ENCODE results near the gene SPATA3. TPM values are rescaled to one million over a fixed set of nuclear protein-coding genes. Genes with fewer than 3 reads are reported as not detected.

SPATA3 gene
- not detected in 2 replicates for polyA plus RNA-seq (2011; rRNA removed)
- not detected in 2 replicates for polyA minus RNA-seq (2011; rRNA and poly(A)+ RNA removed)

DNA sequence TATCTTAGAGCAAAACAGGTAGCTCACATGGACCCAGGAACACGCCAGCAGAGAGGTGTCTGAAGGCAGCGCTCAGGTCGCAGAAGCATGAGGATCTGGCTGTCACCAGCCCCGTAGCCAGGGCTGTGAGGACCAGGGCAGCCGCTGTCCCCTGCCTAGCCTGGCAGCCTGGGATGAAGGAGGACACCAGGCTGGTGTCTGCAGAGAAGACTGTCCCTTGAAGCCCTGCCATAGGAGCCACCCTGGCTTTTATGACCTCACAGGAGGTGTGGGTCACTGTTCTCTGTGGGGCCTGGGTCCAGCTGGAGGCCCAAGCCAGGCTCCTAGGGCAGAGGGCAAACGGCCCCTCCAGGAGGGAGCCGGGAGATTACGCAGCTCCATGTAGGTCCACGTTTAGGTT is at the start of gene SPATA3:
SPATA3 (plus strand) TSS at position 301 of the 400 bp plus-strand sequence. CDS start 113 bp downstream, outside the sequence.
- ChIA-PET POLR2A (no interaction called here), CTCF (interaction anchor here (0.5 to 2.1 kb wide), 5 partner anchors 8 to 171 kb away, joined by 3 to 9 read pairs (median 6); no protein-coding TSS in a partner anchor)
- no peak for DNase-seq (ENCODE audit: low read depth, low spot score)
- no peaks in the 10 kb centered on the region; the same call in 1 of the 2 replicates for H3K9me3 ChIP-seq (ENCODE audit: control insufficient read depth, insufficient read depth, low read length)
- H3K4me3 ChIP-seq (ENCODE audit: low read depth, low read length): no peak within 1 kb of the TSS
- TF ChIP-seq, protein P1, sequence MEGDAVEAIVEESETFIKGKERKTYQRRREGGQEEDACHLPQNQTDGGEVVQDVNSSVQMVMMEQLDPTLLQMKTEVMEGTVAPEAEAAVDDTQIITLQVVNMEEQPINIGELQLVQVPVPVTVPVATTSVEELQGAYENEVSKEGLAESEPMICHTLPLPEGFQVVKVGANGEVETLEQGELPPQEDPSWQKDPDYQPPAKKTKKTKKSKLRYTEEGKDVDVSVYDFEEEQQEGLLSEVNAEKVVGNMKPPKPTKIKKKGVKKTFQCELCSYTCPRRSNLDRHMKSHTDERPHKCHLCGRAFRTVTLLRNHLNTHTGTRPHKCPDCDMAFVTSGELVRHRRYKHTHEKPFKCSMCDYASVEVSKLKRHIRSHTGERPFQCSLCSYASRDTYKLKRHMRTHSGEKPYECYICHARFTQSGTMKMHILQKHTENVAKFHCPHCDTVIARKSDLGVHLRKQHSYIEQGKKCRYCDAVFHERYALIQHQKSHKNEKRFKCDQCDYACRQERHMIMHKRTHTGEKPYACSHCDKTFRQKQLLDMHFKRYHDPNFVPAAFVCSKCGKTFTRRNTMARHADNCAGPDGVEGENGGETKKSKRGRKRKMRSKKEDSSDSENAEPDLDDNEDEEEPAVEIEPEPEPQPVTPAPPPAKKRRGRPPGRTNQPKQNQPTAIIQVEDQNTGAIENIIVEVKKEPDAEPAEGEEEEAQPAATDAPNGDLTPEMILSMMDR (IDR thresholded peaks at IDR 0.05; ENCODE audit: low read depth, low read length): no peak
- no peak within 1 kb of the TSS for H3K27ac ChIP-seq (ENCODE audit: low read depth, low read length)
- peaks cover 48% of the 10 kb centered on the region for H3K27me3 ChIP-seq (ENCODE audit: control insufficient read depth, insufficient read depth, low read length)

DNA sequence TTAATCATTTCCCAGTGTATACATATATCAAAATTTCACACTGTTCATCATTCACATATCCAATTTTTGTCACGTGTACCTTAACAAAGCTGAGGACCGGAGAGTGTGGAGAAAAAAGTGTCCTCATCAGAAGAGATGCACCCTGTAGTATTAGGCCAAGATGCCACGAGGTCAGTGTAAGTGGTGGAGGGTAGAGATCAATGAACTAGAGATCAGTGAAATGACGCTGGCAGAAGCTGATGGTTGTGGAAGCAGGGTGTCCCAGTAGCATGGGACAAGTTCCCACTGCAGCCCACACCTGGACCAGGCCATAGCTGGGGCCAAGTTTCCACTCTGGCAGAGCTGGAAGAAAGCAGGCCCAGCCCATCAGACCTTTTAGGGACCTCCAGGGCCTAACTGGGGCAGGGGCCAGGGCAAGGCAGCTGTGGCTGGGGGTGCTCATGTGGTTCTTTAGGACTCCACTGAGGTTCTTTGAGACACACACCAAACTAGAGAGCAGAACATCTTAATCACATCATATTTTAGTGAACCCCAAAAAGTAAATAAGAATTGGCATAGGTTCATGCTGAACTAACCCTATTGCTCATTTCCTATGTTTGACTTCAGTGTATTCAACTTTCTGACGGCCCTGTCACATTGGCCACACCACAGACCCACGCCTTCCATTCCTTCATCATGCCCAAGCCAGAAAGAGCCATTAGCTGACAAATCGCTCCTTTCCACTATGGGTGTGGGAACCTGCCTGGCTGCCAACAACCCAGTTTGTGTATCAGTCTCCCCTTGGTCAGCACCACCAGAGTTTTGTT is 49.3 kb upstream of the SPATA3 start:
- peaks cover 2% of the 10 kb centered on the region for H3K27me3 ChIP-seq (ENCODE audit: control insufficient read depth, insufficient read depth, low read length)
- TF ChIP-seq, protein P1 (IDR thresholded peaks at IDR 0.05; ENCODE audit: low read depth, low read length): no peak
- H3K4me3 ChIP-seq (ENCODE audit: low read depth, low read length): no peak overlapping the region
- no peak overlapping the region for H3K27ac ChIP-seq (ENCODE audit: low read depth, low read length)
- no peaks in the 10 kb centered on the region for H3K9me3 ChIP-seq (ENCODE audit: control insufficient read depth, insufficient read depth, low read length)
- DNase-seq (ENCODE audit: low read depth, low spot score): no peak
- ChIA-PET POLR2A (no interaction called here), CTCF (interaction anchor here (0.6 kb wide), 1 partner anchor 572 kb away, joined by 3 read pairs; no protein-coding TSS in a partner anchor)

DNA sequence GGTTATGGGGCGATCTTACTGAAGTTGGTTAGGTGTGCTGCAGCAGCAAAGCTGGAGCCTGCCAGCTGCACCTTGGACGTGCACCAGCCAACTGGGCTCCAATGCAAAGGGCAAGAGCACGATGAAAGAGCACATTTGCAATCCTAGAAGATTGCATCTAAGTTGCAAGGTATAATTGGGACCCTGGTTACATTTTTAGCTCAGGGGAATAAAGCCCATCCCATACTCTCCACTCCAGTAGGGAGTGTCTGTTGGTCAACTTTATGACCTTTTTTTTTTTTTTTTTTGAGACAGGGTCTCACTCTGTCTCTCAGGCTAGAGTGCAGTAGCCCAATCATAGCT is 48.7 kb upstream of the SPATA3 start:
- ChIA-PET POLR2A (no interaction called here), CTCF (interaction anchor here (0.6 kb wide), 2 partner anchors 98 to 572 kb away, joined by 3 read pairs; no protein-coding TSS in a partner anchor)
- TF ChIP-seq, protein P1 (IDR thresholded peaks at IDR 0.05; ENCODE audit: low read depth, low read length): no peak
- Histone ChIP-seq H3K27ac (ENCODE audit: low read depth, low read length) (no peak overlapping the region), H3K27me3 (ENCODE audit: control insufficient read depth, insufficient read depth, low read length) (peaks cover 2% of the 10 kb centered on the region), H3K9me3 (ENCODE audit: control insufficient read depth, insufficient read depth, low read length) (no peaks in the 10 kb centered on the region), H3K4me3 (ENCODE audit: low read depth, low read length) (no peak overlapping the region)
- DNase-seq (ENCODE audit: low read depth, low spot score): no peak

DNA sequence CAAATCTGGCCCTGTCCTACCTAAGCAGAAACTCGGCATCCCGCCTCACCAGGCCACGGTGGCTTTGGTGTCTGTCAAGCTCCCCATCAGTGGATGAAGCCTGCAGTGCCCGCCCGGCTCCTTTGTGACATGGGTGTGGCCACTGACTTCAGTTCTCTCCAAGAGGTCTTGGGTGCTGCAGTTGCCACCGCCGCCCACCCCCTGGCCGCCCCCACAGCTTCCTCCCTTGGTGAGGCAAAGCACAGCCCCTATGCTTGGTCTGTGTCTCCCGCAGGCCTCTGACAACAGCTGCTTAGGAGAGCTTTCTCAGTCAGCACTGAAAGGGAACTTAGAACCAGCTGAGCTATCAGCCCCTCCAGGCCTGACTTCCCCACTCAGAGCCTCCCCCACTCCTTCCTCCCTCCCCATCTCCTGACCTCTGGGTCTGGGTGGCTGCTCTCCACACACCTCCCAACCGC is 48.0 kb upstream of the SPATA3 start:
- Histone ChIP-seq H3K27me3 (ENCODE audit: control insufficient read depth, insufficient read depth, low read length) (peaks cover 2% of the 10 kb centered on the region), H3K4me3 (ENCODE audit: low read depth, low read length) (no peak overlapping the region), H3K9me3 (ENCODE audit: control insufficient read depth, insufficient read depth, low read length) (no peaks in the 10 kb centered on the region; the same call in 1 of the 2 replicates), H3K27ac (ENCODE audit: low read depth, low read length) (no peak overlapping the region)
- TF ChIP-seq, protein P1 (IDR thresholded peaks at IDR 0.05; ENCODE audit: low read depth, low read length): no peak
- CTCF ChIA-PET: interaction anchor here (0.6 kb wide), 1 partner anchor 99 kb away, joined by 3 read pairs; no protein-coding TSS in a partner anchor
- DNase-seq (ENCODE audit: low read depth, low spot score): no peak
- POLR2A ChIA-PET: interaction anchor here (0.6 kb wide), 1 partner anchor 69 kb away, joined by 3 read pairs; no protein-coding TSS in a partner anchor
